ENCODE measurements around the gene TOMM5.
"Not testable (repeated sequence)": the region's sequence is repeated elsewhere in the genome, so short reads cannot be mapped to it uniquely, and the experiment has no call there.

The TOMM5 gene

DNA sequence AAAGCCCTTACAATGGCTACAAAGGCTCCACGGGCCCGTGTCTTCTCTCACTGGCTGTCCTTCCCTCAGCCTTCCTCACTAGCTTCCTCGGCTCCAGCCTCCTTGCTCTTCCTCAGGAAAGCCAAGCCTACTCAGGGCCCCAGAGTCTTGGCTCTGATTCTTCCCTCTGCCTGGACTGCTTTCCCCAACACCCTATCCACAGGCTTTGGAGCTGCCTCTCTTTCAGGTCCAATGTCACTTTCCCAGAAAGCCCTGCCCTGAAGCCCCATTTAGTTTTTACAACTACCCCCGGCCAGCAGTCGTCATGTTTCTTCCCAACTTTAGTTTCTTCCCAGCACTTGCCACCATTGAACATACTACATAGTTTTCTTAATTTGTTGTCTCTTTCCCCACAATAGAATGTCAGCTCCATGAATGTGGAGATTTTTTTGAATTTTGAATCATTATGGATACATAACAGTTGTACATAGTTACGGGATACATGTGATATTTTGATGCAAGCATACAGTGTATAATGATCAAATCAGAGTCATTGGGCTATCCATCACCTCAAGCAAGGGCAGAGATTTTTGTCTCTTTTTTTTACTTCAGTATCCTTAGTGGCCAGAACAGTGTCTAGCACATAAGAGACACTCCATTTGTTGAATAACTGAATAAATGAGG is 17.5 kb upstream of the TOMM5 start:
- no peak for DNase-seq

DNA sequence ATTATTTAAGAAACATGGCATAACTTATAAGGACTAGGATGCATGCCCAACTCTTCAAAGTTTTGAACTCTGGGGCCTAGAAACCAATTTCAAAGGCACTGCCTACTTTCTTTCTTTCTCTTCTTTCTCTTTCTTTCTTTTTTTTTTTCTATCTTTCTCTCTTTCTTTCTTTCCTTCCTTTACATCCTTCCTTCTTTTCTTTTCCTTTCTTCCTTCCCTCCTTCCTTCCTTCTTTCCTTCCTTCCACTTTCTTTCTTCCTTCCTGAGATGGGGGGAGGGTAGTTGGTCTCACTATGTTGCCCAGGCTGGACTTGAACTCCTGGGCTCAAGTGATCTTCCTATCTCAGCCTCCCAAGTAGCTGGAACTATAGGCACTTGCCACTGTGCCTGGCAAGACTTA is 15.9 kb upstream of the TOMM5 start:
- no peak for DNase-seq

GRCh38 chr9:37604296-37604695 is 11.9 kb upstream of the TOMM5 start:
- DNase-seq, result no peak

DNA sequence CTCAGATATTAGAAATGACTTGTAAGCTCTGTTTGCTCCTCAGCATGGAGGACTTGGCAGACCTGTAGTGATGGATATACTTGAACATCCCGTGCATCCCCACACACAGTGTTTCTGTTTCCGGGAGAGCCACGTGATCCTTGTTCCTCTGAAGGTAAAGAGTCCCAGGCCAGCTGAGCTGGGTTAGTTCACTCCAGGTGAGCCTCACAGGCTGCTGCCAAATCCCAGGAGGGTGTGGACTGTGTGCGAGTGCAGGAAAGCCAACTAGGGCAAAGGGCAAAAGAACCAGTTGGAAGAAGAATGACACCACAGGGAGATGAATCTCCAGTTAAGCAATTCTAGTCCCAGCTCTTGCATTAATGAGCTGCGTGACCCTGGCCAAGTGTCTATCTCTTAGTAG is 10.4 kb upstream of the TOMM5 start:
- no peak for DNase-seq

DNA sequence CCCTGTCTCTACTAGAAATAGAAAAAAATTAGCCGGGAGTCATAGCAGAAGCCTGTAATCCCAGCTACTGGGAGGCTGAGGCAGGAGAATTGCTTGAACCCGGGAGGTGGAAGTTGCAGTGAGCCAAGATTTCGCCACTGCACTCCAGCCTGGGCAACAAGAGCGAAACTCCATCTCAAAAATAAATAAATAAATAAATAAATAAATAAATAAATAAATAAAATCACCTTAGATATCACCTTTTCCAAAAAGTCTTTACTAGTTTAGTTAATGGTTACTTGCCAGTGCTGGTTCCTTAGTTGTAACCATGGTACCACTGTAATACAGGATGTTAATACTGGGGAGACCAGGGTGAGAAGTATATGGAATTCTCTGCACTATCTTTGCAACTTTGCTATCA is 9.7 kb upstream of the TOMM5 start:
- DNase-seq, result not testable (repeated sequence)

DNA sequence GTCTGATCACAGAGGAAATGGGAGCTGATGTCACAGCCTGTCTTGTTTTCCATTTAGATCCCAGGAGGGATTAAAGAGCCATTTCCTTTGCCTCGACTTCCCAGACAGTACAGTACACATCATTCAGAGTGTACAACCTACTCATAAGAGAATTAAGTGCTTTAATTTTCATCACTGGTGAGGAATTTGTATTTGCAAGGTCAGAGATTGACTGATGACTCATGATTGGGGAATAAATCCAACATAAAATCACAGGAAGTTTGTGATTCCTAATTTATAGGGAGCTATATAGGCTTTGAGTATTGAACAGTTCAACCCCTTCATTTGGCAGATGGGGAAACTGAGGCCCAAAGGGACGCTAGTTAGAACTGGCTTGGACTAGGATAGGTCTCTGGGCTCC is 4.1 kb upstream of the TOMM5 start:
- no peak for DNase-seq

DNA sequence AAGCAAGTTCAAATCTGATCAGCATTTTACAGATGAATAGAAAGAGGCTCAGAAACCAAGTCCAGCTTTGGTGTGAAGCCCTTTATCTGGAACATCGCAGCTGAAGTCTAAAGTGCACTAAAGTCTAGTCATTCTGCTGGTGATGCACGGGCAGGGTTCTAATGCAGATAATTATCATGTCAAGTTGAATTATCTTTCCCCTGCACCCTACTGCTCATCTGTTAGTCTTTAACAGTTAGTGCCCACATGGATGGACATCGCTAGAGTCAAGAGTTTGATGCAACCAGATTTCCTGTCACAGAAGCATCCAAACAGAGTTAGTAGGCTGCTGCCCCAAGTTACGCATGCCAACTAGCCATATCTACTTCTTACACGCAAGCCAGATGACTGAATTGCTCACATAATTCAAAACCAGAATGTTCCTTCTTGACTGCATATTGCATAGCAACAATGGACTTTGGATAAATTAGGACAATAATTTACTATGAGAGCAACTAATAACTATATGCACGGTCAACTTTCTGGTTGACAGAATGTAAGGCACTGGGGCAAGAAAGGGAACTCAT is 1.6 kb upstream of the TOMM5 start:
- DNase-seq, result no peak

DNA sequence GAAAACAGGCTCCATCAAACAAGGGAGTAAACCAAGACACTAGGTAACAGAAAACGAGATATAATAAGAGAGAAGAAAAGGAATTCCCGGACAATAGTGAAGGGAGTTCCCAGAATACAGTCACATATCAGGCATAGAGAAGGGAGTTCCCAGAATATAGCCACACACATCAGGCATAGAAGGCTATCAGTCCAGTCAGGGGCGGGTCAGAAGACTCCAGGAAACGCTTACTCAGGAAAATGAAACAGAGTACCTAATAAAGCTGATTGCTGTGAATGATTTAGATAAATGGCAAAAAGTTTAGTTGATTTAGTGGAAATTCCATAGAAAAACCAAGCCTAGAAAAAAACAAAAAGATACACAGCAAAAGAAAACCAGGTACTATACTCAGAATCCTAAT is 4.9 kb downstream of the TOMM5 start:
- DNase-seq, result no peak

DNA sequence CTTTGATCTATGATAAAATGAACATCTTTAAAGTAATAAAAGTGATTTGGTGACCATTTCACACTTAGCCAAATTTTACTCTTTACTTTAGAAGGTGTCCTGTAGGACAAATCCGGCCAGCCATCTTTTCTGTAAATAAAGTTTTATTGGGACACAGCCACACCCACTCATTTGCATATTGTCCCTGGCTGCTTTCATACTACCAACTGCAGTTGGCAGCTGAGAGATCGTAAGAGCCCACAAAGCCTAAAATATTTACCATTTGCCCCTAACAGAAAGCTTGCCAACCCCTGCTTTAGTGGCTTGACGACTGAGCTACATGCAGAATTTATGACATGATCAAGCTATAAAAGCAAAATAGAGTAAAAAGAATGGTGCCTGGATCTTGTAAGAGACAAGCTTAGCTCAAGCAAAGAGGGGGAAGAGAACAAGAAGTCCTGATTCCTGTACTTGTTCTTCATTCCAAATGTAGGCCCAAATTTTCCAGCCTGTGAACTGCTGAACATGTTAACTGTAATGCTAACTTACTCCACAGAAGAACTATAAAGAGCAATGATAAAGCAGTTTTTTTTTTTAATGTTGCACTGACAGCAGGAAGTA is 8.8 kb downstream of the TOMM5 start:
- DNase-seq, result no peak

DNA sequence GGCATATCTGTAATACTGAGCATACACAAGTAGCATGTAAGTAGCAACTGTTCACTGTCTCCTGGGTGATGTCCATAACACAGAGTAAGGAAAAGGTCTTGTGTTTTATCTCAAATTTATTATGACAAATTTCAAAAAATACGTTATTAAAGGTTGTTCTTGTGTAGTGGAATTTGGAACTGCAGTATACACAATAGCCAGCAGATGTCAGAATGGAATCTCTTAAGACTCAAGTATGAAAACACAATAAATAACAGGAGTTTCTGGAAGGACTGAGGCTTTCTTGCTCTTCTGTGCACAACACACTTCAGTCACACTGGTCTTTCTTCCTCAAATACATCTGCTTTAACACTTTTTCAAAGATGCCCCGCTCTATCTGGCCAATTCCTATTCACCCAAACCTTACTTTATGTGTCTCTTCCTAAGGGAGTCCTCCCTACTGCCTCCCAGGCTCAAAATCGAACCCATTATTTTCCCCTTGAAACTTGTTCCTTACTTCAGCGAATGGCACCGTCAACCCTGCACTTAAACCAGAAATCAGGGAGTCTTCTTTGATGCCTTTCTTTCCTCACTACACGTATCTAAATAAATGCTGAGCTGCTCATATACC is 9.7 kb downstream of the TOMM5 start:
- no peak for DNase-seq

- DNase-seq, result peak; percentile 87
These were observed 16.3 kb downstream of the TOMM5 start, which contains the start of gene FBXO10 for GRCh38 chr9:37575921-37576721. Gene FBXO10 (minus strand): TSS chr9:37576380. CDS start chr9:37541768, 34,612 bp downstream.

GRCh38 chr9:37575511-37575914 is 16.9 kb downstream of the TOMM5 start:
- DNase-seq, result no peak

GRCh38 chr9:37575001-37575400 is 17.4 kb downstream of the TOMM5 start:
- DNase-seq, result no peak

GRCh38 chr9:37574241-37574721 is 18.1 kb downstream of the TOMM5 start:
- DNase-seq, result no peak

GRCh38 chr9:37571282-37571681 is 21.1 kb downstream of the TOMM5 start:
- no peak for DNase-seq

DNA sequence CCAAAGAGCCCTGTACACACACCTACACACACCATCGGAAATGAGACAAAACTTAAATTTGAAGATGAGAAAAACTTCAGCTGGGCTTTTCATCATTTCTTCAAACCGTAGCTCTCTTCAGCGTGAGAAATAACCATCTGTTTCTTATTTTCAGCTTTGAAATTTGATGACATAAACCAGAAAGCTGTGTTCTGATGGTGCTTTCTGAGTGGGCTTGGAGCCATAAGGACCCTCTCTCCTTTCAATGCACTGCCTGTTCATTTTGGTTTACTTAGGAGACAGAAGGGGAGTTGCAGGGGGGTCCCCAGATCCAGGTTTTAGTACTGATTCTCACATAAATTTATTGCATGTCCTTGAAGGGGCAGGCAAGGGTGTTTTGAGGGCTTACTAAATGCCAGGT is 25.7 kb downstream of the TOMM5 start:
- no peak for DNase-seq

- DNase-seq, result no peak
These were observed 26.5 kb downstream of the TOMM5 start for GRCh38 chr9:37565661-37566618.

DNA sequence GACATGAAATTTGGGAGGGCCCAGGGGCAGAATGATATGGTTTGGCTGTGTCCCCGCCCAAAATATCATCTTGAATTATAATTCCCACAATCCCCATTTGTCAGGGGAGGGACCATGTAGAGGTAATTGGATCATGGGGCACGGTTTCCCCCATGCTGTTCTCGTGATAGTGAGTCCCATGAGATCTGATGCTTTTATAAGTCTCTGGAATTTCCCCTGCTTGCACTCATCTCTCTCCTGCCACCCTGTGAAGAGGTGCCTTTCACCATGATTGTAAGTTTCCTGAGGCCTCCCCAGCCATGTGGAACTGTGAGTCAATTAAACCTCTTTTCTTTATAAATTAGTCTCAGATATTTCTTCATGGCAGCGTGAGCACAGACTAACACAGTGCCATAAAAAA is 27.5 kb downstream of the TOMM5 start:
- DNase-seq, result no peak

- DNase-seq, result no peak
These were observed 28.4 kb downstream of the TOMM5 start for GRCh38 chr9:37563806-37564513.

GRCh38 chr9:37562826-37563225 is 29.6 kb downstream of the TOMM5 start:
- DNase-seq, result no peak

- no peak for DNase-seq
These were observed 30.7 kb downstream of the TOMM5 start for GRCh38 chr9:37561682-37562081.
